ENCODE results near the gene FKBP6. TPM values are rescaled to one million over a fixed set of nuclear protein-coding genes. Genes with fewer than 3 reads are reported as not detected.
"Not testable (repeated sequence)": the region's sequence is repeated elsewhere in the genome, so short reads cannot be mapped to it uniquely, and the experiment has no call there.

The FKBP6 gene
- polyA plus RNA-seq, 1 donor from 2014 or later, result not detected

GRCh38 chr7:73316521-73316920 is 11.4 kb upstream of the FKBP6 start:
- Histone ChIP-seq H3K36me3 (ENCODE audit: insufficient read depth, low read length) (no peaks in the 10 kb centered on the region), H3K79me2 (replicated peaks; ENCODE audit: insufficient read depth, low read length) (no peaks in the 10 kb centered on the region), H4K20me1 (ENCODE audit: insufficient read depth) (no peaks in the 10 kb centered on the region), H3K9me2 (ENCODE audit: insufficient read depth, low read length) (no peaks in the 10 kb centered on the region), H3K4me3 (ENCODE audit: low read length) (no peak overlapping the region), H3F3A (ENCODE audit: insufficient read depth, low read length, poor library complexity, severe bottlenecking) (no peaks in the 10 kb centered on the region), H3K9me3 (ENCODE audit: low read length) (no peaks in the 10 kb centered on the region), H3K4me2 (ENCODE audit: low read length) (no peak overlapping the region), H2AFZ (ENCODE audit: low read depth, low read length) (no peak overlapping the region), H3K27ac (ENCODE audit: low read length) (no peak overlapping the region), H3K27me3 (ENCODE audit: insufficient read depth, low read depth, low read length) (no peaks in the 10 kb centered on the region), H3K9ac (ENCODE audit: low read length) (no peak overlapping the region)
- TF ChIP-seq POLR2AphosphoS5 (IDR thresholded peaks at IDR 0.05), result no peak
- TF ChIP-seq CTCF (IDR thresholded peaks at IDR 0.05; ENCODE audit: poor library complexity, severe bottlenecking), result no peak
- TF ChIP-seq RAD21 (conservative IDR thresholded peaks at IDR 0.05), result no peak
- TF ChIP-seq REST (IDR thresholded peaks at IDR 0.05; ENCODE audit: borderline replicate concordance), result no peak
- no peak for TF ChIP-seq TAF1 (IDR thresholded peaks at IDR 0.05; ENCODE audit: low read depth)
- no peak for TF ChIP-seq EP300 (conservative IDR thresholded peaks at IDR 0.05; ENCODE audit: poor library complexity, severe bottlenecking)
- no peak for TF ChIP-seq MXI1 (conservative IDR thresholded peaks at IDR 0.05; ENCODE audit: poor library complexity, severe bottlenecking)
- TF ChIP-seq SMC3 (conservative IDR thresholded peaks at IDR 0.05; ENCODE audit: poor library complexity), result no peak
- TF ChIP-seq EZH2 (IDR thresholded peaks at IDR 0.05; ENCODE audit: borderline replicate concordance, insufficient read depth, low read length, poor library complexity, severe bottlenecking), result no peak

- H3K36me3 ChIP-seq (ENCODE audit: insufficient read depth, low read length); H2AFZ ChIP-seq (ENCODE audit: low read depth, low read length); H3K4me2 ChIP-seq (ENCODE audit: low read length); H3F3A ChIP-seq (ENCODE audit: insufficient read depth, low read length, poor library complexity, severe bottlenecking); H3K27ac ChIP-seq (ENCODE audit: low read length); H3K4me3 ChIP-seq (ENCODE audit: low read length); H3K9me2 ChIP-seq (ENCODE audit: insufficient read depth, low read length); H3K9me3 ChIP-seq (ENCODE audit: low read length); H4K20me1 ChIP-seq (ENCODE audit: insufficient read depth); H3K9ac ChIP-seq (ENCODE audit: low read length); H3K79me2 ChIP-seq (replicated peaks; ENCODE audit: insufficient read depth, low read length); H3K27me3 ChIP-seq (ENCODE audit: insufficient read depth, low read depth, low read length): not testable (repeated sequence)
These were observed 9.2 kb upstream of the FKBP6 start for GRCh38 chr7:73318656-73319204.

- not testable (repeated sequence) for H3K4me2 ChIP-seq (ENCODE audit: low read length); H3K36me3 ChIP-seq (ENCODE audit: insufficient read depth, low read length); H4K20me1 ChIP-seq (ENCODE audit: insufficient read depth); H3K27ac ChIP-seq (ENCODE audit: low read length); H2AFZ ChIP-seq (ENCODE audit: low read depth, low read length); H3K9me2 ChIP-seq (ENCODE audit: insufficient read depth, low read length); H3F3A ChIP-seq (ENCODE audit: insufficient read depth, low read length, poor library complexity, severe bottlenecking); H3K9ac ChIP-seq (ENCODE audit: low read length); H3K4me3 ChIP-seq (ENCODE audit: low read length); H3K79me2 ChIP-seq (replicated peaks; ENCODE audit: insufficient read depth, low read length); H3K27me3 ChIP-seq (ENCODE audit: insufficient read depth, low read depth, low read length); H3K9me3 ChIP-seq (ENCODE audit: low read length)
These were observed 8.4 kb upstream of the FKBP6 start for GRCh38 chr7:73319541-73319940.

GRCh38 chr7:73320009-73320408 is 8.0 kb upstream of the FKBP6 start:
- not testable (repeated sequence) for H2AFZ ChIP-seq (ENCODE audit: low read depth, low read length); H3K79me2 ChIP-seq (replicated peaks; ENCODE audit: insufficient read depth, low read length); H3K4me3 ChIP-seq (ENCODE audit: low read length); H3K36me3 ChIP-seq (ENCODE audit: insufficient read depth, low read length); H3K9me3 ChIP-seq (ENCODE audit: low read length); H3K27ac ChIP-seq (ENCODE audit: low read length); H3K4me2 ChIP-seq (ENCODE audit: low read length); H3K9me2 ChIP-seq (ENCODE audit: insufficient read depth, low read length); H3K27me3 ChIP-seq (ENCODE audit: insufficient read depth, low read depth, low read length); H3F3A ChIP-seq (ENCODE audit: insufficient read depth, low read length, poor library complexity, severe bottlenecking); H3K9ac ChIP-seq (ENCODE audit: low read length); H4K20me1 ChIP-seq (ENCODE audit: insufficient read depth)

- not testable (repeated sequence) for H3F3A ChIP-seq (ENCODE audit: insufficient read depth, low read length, poor library complexity, severe bottlenecking); H3K27me3 ChIP-seq (ENCODE audit: insufficient read depth, low read depth, low read length); H3K4me2 ChIP-seq (ENCODE audit: low read length); H3K79me2 ChIP-seq (replicated peaks; ENCODE audit: insufficient read depth, low read length); H4K20me1 ChIP-seq (ENCODE audit: insufficient read depth); H3K4me3 ChIP-seq (ENCODE audit: low read length); H3K9me2 ChIP-seq (ENCODE audit: insufficient read depth, low read length); H3K27ac ChIP-seq (ENCODE audit: low read length); H3K9me3 ChIP-seq (ENCODE audit: low read length); H3K36me3 ChIP-seq (ENCODE audit: insufficient read depth, low read length); H3K9ac ChIP-seq (ENCODE audit: low read length); H2AFZ ChIP-seq (ENCODE audit: low read depth, low read length)
These were observed 4.4 kb upstream of the FKBP6 start for GRCh38 chr7:73323434-73324080.

All from neural cell (in vitro differentiated cells).